ENCODE data around the gene HAP1. TPM values are rescaled to one million over a fixed set of nuclear protein-coding genes. Genes with fewer than 3 reads are reported as not detected.

The HAP1 gene
- total RNA-seq, 1 experiment from 2014 or later: 2.5 TPM

- H4K91ac ChIP-seq (ENCODE audit: insufficient read length, low read depth, low read length): no peak overlapping the region
- TF ChIP-seq, protein P1, sequence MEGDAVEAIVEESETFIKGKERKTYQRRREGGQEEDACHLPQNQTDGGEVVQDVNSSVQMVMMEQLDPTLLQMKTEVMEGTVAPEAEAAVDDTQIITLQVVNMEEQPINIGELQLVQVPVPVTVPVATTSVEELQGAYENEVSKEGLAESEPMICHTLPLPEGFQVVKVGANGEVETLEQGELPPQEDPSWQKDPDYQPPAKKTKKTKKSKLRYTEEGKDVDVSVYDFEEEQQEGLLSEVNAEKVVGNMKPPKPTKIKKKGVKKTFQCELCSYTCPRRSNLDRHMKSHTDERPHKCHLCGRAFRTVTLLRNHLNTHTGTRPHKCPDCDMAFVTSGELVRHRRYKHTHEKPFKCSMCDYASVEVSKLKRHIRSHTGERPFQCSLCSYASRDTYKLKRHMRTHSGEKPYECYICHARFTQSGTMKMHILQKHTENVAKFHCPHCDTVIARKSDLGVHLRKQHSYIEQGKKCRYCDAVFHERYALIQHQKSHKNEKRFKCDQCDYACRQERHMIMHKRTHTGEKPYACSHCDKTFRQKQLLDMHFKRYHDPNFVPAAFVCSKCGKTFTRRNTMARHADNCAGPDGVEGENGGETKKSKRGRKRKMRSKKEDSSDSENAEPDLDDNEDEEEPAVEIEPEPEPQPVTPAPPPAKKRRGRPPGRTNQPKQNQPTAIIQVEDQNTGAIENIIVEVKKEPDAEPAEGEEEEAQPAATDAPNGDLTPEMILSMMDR (conservative IDR thresholded peaks at IDR 0.05): no peak
- Mint-ChIP-seq H3K4me3 (no peak overlapping the region), H3K27me3 (ENCODE audit: low read depth) (peaks cover 38% of the 10 kb centered on the region), H3K4me1 (peaks cover 5 to 29% of the 10 kb centered on the region in 2 experiments; a peak in 3 of 4 replicates), H3K27ac (no peak overlapping the region; a peak in 1 of 7 replicates), H3K9me3 (no peaks in the 10 kb centered on the region), H3K36me3 (ENCODE audit: insufficient read depth in 1 of 3, low read depth in 3 of 3) (no peaks in the 10 kb centered on the region; a peak in 2 of 7 replicates)
- no peaks in the 10 kb centered on the region for H3K23me2 ChIP-seq (ENCODE audit: insufficient read length, low read depth, low read length, poor library complexity, severe bottlenecking)
- DNase-seq: no peak
- H3K14ac ChIP-seq (ENCODE audit: insufficient read depth, low read length): no peak overlapping the region; the same call in 1 of the 2 replicates
- H2AK5ac ChIP-seq (ENCODE audit: insufficient read length, low read length): no peak overlapping the region
- no peak overlapping the region for H2BK15ac ChIP-seq (ENCODE audit: low read depth, low read length)
- no peaks in the 10 kb centered on the region for H3K79me1 ChIP-seq (ENCODE audit: insufficient read depth, low read depth, low read length, poor library complexity, severe bottlenecking)
- H4K8ac ChIP-seq (replicated peaks; ENCODE audit: insufficient read length, low read depth, low read length): no peak overlapping the region
- no peak overlapping the region for H2BK12ac ChIP-seq (ENCODE audit: insufficient read length, low read depth, low read length)
- no peak overlapping the region for H2AFZ ChIP-seq (ENCODE audit: low read length)
- H4K5ac ChIP-seq (ENCODE audit: insufficient read length, low read depth, low read length): no peak overlapping the region
- no peaks in the 10 kb centered on the region for H3K79me2 ChIP-seq (ENCODE audit: insufficient read depth, low read length)
- H2BK120ac ChIP-seq (ENCODE audit: low read depth, low read length, poor library complexity, severe bottlenecking): no peak overlapping the region
- no peak overlapping the region for H3K27ac ChIP-seq (ENCODE audit: insufficient read length, low read depth, low read length)
- H3K4ac ChIP-seq (ENCODE audit: low read depth, low read length): no peak overlapping the region
- no peak overlapping the region for H3K56ac ChIP-seq (ENCODE audit: insufficient read length, low read depth, low read length)
- no peak overlapping the region for H2BK20ac ChIP-seq (ENCODE audit: low read depth, low read length, poor library complexity, severe bottlenecking)
- no peak overlapping the region for H3K23ac ChIP-seq (ENCODE audit: insufficient read length, low read depth, low read length)
- H3K27me3 ChIP-seq (ENCODE audit: insufficient read depth, low read length): peaks cover 16% of the 10 kb centered on the region; the same call in 1 of the 2 replicates
- H3K4me1 ChIP-seq (ENCODE audit: insufficient read depth, low read length): no peaks in the 10 kb centered on the region
- no CpG with 5 or more reads among the region's 12 CpGs for WGBS (ENCODE audit: extremely low coverage, insufficient read length, low lambda C conversion rate)
- H3T11ph ChIP-seq (ENCODE audit: low read length): no peak overlapping the region
- H3K9me3 ChIP-seq (ENCODE audit: control insufficient read depth, low read depth, low read length): no peaks in the 10 kb centered on the region
- H3K9ac ChIP-seq (ENCODE audit: extremely low read depth, insufficient read length, low read length): no peak overlapping the region
- no peak overlapping the region for H3K4me2 ChIP-seq (ENCODE audit: insufficient read depth, insufficient read length, low read length)
- no peak overlapping the region for H3K18ac ChIP-seq (ENCODE audit: insufficient read length, low read depth, low read length)
- no peak overlapping the region for H2BK5ac ChIP-seq (ENCODE audit: insufficient read length, low read length)
- H4K20me1 ChIP-seq (ENCODE audit: control insufficient read depth, insufficient read depth, insufficient read length): peaks cover 2% of the 10 kb centered on the region
Observed at GRCh38 chr17:41728056-41728455, 6.4 kb downstream of the HAP1 start.
